CD8-positive, alpha-beta memory T cell (primary cell): Measurements from ENCODE around the gene PLOD1. TPM values are rescaled to one million over a fixed set of nuclear protein-coding genes. Genes with fewer than 3 reads are reported as not detected.

ENCODE experiments used
- CTCF ChIA-PET: fragments of 350-600 bp; sonication (Branson Sonifier 250); formaldehyde crosslinking; loops from one replicate; lab custom pipeline; 2021; ENCODE audit warnings: antibody characterized with exemption; lab: Charles Lee
- POLR2A ChIA-PET: fragments of 350-600 bp; sonication (Branson Sonifier 250); formaldehyde crosslinking; loops from one replicate; lab custom pipeline; 2021; ENCODE audit warnings: antibody characterized with exemption; lab: Charles Lee
- DNase-seq, 5 donors: peaks; one replicate each; pipeline versions ENCODE4 v3.0.0 to v3.0.0-alpha.2; 2020 to 2022; ENCODE audit warnings: mixed read lengths in 1 of 5
- H3K27ac ChIP-seq: one replicate; pipeline ENCODE4 v1.7.0; 2013; ENCODE audit warnings: low read depth, mild to moderate bottlenecking, low read length, moderate library complexity
- H3K27me3 ChIP-seq: 2 replicates; pipeline ENCODE4 v1.7.0; 2013; ENCODE audit warnings: low read length, mild to moderate bottlenecking; ENCODE audit not compliant: insufficient read depth, poor library complexity, severe bottlenecking
- H3K36me3 ChIP-seq: 2 replicates; pipeline ENCODE4 v1.7.0; 2013; ENCODE audit warnings: mild to moderate bottlenecking, low read length, moderate library complexity; ENCODE audit not compliant: insufficient read depth
- H3K4me1 ChIP-seq: 2 replicates; pipeline ENCODE4 v1.7.0; 2013; ENCODE audit warnings: mild to moderate bottlenecking, low read length, moderate library complexity; ENCODE audit not compliant: insufficient read depth
- H3K4me3 ChIP-seq: 2 replicates; pipeline ENCODE4 v1.7.0; 2013; ENCODE audit warnings: mild to moderate bottlenecking, low read length
- H3K9me3 ChIP-seq: 2 replicates; pipeline ENCODE4 v1.7.0; 2013; ENCODE audit warnings: mild to moderate bottlenecking, low read length
- H3K27ac Mint-ChIP-seq, 8 donors: one replicate each; pipeline ENCODE4 v1.8.0; 2020 to 2021; ENCODE audit warnings: mixed read lengths in 8 of 8, mild to moderate bottlenecking in 6 of 8, inconsistent platforms in 3 of 8, moderate library complexity in 3 of 8
- H3K27me3 Mint-ChIP-seq, 2 donors: one replicate each; pipeline ENCODE4 v1.8.0; 2020 to 2021; ENCODE audit warnings: mixed read lengths in 2 of 2, mild to moderate bottlenecking in 1 of 2, moderate library complexity in 1 of 2
- H3K36me3 Mint-ChIP-seq, 3 donors: one replicate each; pipeline ENCODE4 v1.8.0; 2020 to 2021; ENCODE audit warnings: mixed read lengths in 3 of 3, inconsistent platforms in 1 of 3, mild to moderate bottlenecking in 1 of 3
- H3K4me1 Mint-ChIP-seq, 3 donors: one replicate each; pipeline ENCODE4 v1.8.0; 2020 to 2021; ENCODE audit warnings: mixed read lengths in 3 of 3, inconsistent platforms in 1 of 3, mild to moderate bottlenecking in 1 of 3
- H3K4me3 Mint-ChIP-seq, 7 donors: one replicate each; pipeline ENCODE4 v1.8.0; 2020 to 2021; ENCODE audit warnings: mixed read lengths in 7 of 7, mild to moderate bottlenecking in 6 of 7, moderate library complexity in 4 of 7, inconsistent platforms in 2 of 7
- H3K9me3 Mint-ChIP-seq, 5 donors: one replicate each; pipeline ENCODE4 v1.8.0; 2020 to 2022; ENCODE audit warnings: mixed read lengths in 5 of 5, mild to moderate bottlenecking in 3 of 5, moderate library complexity in 2 of 5, inconsistent platforms in 1 of 5
- polyA plus RNA-seq: library from polyadenylated mRNA; unstranded; fragments of 300-500 nt; fragmentation: Illumina TruSeq; gene quantifications from one replicate; pipeline ENCODE4 v1.2.3, GENCODE V29; 2021
- total RNA-seq, 2 experiments: library from RNA; stranded (reverse); gene quantifications; one replicate each; pipeline ENCODE4 v1.2.3, GENCODE V29; 2021

The PLOD1 gene
- total and polyA plus RNA-seq, 3 experiments from 2014 or later: 9.4 to 31.0 (median 25.8) TPM

DNA sequence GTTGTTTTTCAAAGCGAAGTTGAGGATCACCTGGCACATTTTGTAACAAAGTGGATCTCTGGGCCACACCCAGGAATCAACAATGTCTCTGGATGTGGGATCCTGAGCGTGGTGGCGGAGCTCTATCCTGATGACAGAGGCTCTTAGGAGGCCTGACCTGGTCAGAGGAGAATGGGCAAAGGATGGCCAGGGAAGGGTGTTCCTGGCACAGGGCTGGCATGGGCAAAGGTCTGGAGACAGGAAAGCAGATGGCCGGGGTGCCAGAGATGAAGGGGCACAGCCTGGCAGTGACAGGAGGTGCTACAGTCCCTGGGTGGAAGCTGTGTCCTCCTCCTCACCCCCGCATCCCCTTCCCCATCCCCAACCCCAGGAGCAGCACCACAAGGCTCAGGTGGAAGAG lies 25.8 kb downstream of the PLOD1 start:
- Mint-ChIP-seq H3K36me3 (peaks cover 0 to 4% (median 2%) of the 10 kb centered on the region in 3 donors), H3K9me3 (no peaks in the 10 kb centered on the region), H3K4me3 (no peak overlapping the region), H3K27ac (no peak overlapping the region), H3K4me1 (no peaks in the 10 kb centered on the region), H3K27me3 (no peaks in the 10 kb centered on the region)
- no peak overlapping the region for H3K27ac ChIP-seq
- CTCF ChIA-PET: no interaction called here
- no peak for DNase-seq
- no peaks in the 10 kb centered on the region for H3K27me3 ChIP-seq
- POLR2A ChIA-PET: no interaction called here
- no peaks in the 10 kb centered on the region for H3K36me3 ChIP-seq
- no peaks in the 10 kb centered on the region for H3K4me1 ChIP-seq
- no peaks in the 10 kb centered on the region for H3K9me3 ChIP-seq
- no peak overlapping the region for H3K4me3 ChIP-seq

DNA sequence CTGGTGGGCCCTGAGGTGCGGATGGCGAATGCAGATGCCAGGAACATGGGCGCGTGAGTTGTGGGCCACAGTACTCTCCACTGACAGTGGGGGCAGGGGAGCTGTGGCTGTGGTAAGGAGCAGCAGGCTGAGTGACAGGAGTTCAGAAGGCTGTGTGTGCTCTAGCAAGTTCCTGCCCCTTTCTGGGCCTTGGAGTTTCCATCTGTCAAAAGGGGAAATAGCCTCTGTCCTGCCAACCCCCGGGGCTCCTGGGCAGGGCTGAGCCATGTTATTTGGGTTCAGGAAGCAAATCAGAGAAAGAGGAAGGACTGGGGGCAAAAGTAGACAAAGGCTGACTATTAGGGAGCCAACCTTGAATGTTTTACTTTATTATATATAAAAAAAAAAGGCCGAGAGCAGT lies 26.2 kb downstream of the PLOD1 start:
- no peak overlapping the region for H3K4me3 Mint-ChIP-seq
- POLR2A ChIA-PET: no interaction called here

DNA sequence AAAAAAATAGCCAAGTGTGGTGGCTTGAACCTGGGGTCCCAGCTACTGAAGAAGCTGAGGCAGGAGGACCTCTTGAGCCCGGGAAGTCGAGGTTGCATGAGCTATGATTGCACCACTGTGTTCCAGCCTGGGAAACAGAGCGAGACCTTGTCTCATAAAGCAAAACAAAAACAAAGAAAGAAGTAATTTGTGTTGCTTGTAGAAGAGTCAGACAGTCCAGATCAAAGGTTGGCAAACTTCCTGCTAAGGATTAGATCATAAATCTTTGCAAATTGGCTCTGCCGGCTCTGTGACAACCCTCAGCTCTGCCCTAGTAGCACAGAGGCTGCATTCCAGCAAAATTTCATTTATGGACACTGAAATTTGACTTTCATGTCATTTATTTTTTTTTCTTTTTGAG lies 26.7 kb downstream of the PLOD1 start:
- no peak overlapping the region for H3K4me3 Mint-ChIP-seq
- DNase-seq: no peak
- peaks cover 0 to 5% (median 2%) of the 10 kb centered on the region in 3 donors for H3K36me3 Mint-ChIP-seq
- H3K4me1 Mint-ChIP-seq: no peaks in the 10 kb centered on the region
- Histone ChIP-seq H3K27me3 (no peaks in the 10 kb centered on the region), H3K27ac (no peak overlapping the region), H3K9me3 (no peaks in the 10 kb centered on the region), H3K4me3 (no peak overlapping the region), H3K36me3 (no peaks in the 10 kb centered on the region), H3K4me1 (no peaks in the 10 kb centered on the region)
- no peak overlapping the region for H3K27ac Mint-ChIP-seq
- H3K9me3 Mint-ChIP-seq: no peaks in the 10 kb centered on the region
- CTCF ChIA-PET: interaction anchor here (1.0 kb wide), 1 partner anchor 17 kb away, joined by 3 read pairs; no protein-coding TSS in a partner anchor
- POLR2A ChIA-PET: no interaction called here
- H3K27me3 Mint-ChIP-seq: no peaks in the 10 kb centered on the region

More for the DNA sequence above, 26.2 kb downstream of the PLOD1 start:
- Mint-ChIP-seq H3K9me3 (no peaks in the 10 kb centered on the region), H3K27me3 (no peaks in the 10 kb centered on the region), H3K27ac (no peak overlapping the region), H3K4me1 (no peaks in the 10 kb centered on the region), H3K36me3 (peaks cover 0 to 4% (median 2%) of the 10 kb centered on the region in 3 donors)
- Histone ChIP-seq H3K4me1 (no peaks in the 10 kb centered on the region), H3K9me3 (no peaks in the 10 kb centered on the region), H3K27me3 (no peaks in the 10 kb centered on the region), H3K36me3 (no peaks in the 10 kb centered on the region), H3K27ac (no peak overlapping the region), H3K4me3 (no peak overlapping the region)
- DNase-seq: no peak
- CTCF ChIA-PET: no interaction called here

DNA sequence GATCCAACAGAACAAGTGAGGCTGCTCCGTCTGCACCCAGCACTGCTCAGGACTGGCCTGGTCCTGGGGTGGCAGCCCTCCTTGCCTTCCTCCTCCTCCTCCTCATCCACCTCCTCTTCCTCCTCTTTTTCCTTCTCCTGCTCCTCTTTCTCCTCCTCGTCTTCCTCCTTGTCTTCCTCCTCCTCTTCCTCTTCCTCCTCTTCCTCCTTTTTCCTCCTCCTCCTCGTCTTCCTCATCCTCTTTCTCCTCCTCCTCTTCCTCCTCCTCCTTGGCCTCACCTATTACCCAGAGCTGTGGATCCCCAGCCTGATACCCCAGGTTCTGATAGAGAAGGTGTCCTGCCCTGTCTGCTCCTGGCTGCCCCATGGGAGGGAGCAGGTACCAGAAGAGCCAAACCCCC lies 29.1 kb downstream of the PLOD1 start:
- Histone ChIP-seq H3K27me3 (no peaks in the 10 kb centered on the region), H3K9me3 (no peaks in the 10 kb centered on the region), H3K4me1 (no peaks in the 10 kb centered on the region), H3K27ac (no peak overlapping the region), H3K4me3 (no peak overlapping the region), H3K36me3 (no peaks in the 10 kb centered on the region)
- H3K27ac Mint-ChIP-seq: no peak overlapping the region
- POLR2A ChIA-PET: no interaction called here
- no peak overlapping the region for H3K4me3 Mint-ChIP-seq
- peaks cover 0 to 5% (median 2%) of the 10 kb centered on the region in 3 donors for H3K36me3 Mint-ChIP-seq
- no peak for DNase-seq
- H3K4me1 Mint-ChIP-seq: no peaks in the 10 kb centered on the region
- no peaks in the 10 kb centered on the region for H3K9me3 Mint-ChIP-seq
- CTCF ChIA-PET: no interaction called here
- no peaks in the 10 kb centered on the region for H3K27me3 Mint-ChIP-seq

DNA sequence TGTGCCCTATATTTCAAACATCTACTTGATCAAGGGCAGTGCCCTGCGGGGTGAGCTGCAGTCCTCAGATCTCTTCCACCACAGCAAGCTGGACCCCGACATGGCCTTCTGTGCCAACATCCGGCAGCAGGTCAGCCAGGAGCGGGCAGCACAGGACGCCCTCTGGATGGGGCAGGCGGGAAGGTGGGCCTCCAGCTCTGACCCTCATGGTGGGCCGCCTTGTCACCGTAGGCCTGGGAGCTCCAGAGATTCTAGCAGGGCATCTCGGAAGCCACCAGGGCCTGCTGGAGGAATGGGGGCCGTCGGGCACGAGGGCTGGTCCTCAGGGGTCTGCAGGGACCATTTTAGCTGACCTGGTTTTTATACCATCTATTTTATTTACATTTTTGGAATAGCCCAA lies 30.1 kb downstream of the PLOD1 start:
- ChIA-PET POLR2A (no interaction called here), CTCF (no interaction called here)
- H3K4me1 ChIP-seq: no peaks in the 10 kb centered on the region
- no peak overlapping the region for H3K4me3 Mint-ChIP-seq
- H3K4me3 ChIP-seq: no peak overlapping the region
- no peak for DNase-seq
- H3K27me3 ChIP-seq: no peaks in the 10 kb centered on the region
- H3K27ac Mint-ChIP-seq: no peak overlapping the region
- no peaks in the 10 kb centered on the region for H3K36me3 ChIP-seq
- H3K27ac ChIP-seq: no peak overlapping the region
- H3K4me1 Mint-ChIP-seq: no peaks in the 10 kb centered on the region
- H3K36me3 Mint-ChIP-seq: peaks cover 0 to 5% (median 2%) of the 10 kb centered on the region in 3 donors
- H3K27me3 Mint-ChIP-seq: no peaks in the 10 kb centered on the region
- H3K9me3 ChIP-seq: no peaks in the 10 kb centered on the region
- H3K9me3 Mint-ChIP-seq: no peaks in the 10 kb centered on the region

DNA sequence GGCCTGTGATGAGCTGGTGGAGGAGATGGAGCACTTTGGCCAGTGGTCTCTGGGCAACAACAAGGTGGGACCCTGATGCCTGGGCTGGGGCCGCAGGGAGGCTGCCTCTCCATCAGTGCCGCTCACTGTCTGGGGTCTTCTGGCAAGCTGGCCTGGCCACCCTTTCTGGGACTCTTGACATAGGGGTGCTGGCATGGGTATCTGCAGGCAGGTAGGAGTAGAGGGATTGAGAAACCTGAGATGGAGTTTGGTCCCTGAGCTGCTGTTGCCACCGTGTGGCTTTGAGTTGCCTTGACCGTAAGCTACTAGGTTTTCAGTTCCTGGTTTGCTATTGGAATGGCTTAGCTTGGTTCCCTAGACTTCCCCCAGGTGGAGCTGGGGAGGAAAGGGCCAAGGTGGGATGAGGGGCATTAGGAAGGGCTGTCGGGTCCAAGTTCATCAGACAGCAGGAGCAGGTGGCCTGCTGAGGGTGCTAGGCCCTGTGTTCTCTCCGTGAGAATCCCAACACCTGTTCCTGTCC lies 32.6 kb downstream of the PLOD1 start:
- Mint-ChIP-seq H3K27me3 (no peaks in the 10 kb centered on the region), H3K4me1 (no peaks in the 10 kb centered on the region), H3K27ac (no peak overlapping the region), H3K36me3 (peaks cover 0 to 3% (median 2%) of the 10 kb centered on the region in 3 donors), H3K9me3 (no peaks in the 10 kb centered on the region), H3K4me3 (no peak overlapping the region)
- H3K36me3 ChIP-seq: no peaks in the 10 kb centered on the region
- H3K4me1 ChIP-seq: no peaks in the 10 kb centered on the region
- no peak overlapping the region for H3K27ac ChIP-seq
- no peaks in the 10 kb centered on the region for H3K27me3 ChIP-seq
- no peaks in the 10 kb centered on the region for H3K9me3 ChIP-seq
- H3K4me3 ChIP-seq: no peak overlapping the region
- DNase-seq: no peak
- ChIA-PET POLR2A (no interaction called here), CTCF (interaction anchor here (1.5 kb wide), 1 partner anchor 128 kb away, joined by 10 read pairs; no protein-coding TSS in a partner anchor)

DNA sequence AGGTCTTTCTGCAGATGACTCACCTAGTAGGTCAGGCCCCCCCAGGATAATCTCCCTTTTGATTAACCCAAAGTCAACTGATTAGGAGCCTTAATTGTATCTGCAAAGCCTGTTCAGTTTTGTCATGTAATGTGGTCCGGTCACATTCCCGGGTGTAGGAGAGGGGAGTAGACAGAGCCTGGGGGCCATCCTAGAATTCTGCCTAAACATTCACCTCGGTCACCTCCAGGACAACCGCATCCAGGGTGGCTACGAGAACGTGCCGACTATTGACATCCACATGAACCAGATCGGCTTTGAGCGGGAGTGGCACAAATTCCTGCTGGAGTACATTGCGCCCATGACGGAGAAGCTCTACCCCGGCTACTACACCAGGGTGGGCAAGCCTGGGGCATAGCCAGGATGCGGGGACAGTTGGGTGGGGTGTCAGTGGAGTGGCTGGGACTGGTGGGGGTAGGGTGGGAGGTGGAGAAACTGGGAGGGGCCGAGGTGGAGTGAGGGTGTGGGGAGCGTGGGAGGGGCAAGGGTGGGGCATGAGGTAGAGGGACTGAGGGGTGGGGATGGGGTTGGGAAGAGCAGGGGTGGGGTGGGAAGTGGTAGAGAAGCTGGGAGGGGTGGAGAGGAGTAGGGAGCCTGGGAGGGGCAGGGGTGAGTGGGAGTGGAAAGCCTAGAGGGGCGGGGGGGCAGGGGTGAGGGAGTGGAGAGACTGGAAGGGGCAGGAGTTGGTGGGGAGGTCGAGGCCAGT lies 36.1 kb downstream of the PLOD1 start:
- Histone ChIP-seq H3K27ac (no peak overlapping the region), H3K4me1 (no peaks in the 10 kb centered on the region), H3K9me3 (no peaks in the 10 kb centered on the region), H3K4me3 (no peak overlapping the region), H3K27me3 (no peaks in the 10 kb centered on the region), H3K36me3 (no peaks in the 10 kb centered on the region)
- H3K4me1 Mint-ChIP-seq: peaks cover 0 to 2% (median 0%) of the 10 kb centered on the region in 3 donors
- H3K36me3 Mint-ChIP-seq: peaks cover 0 to 2% (median 1%) of the 10 kb centered on the region in 3 donors
- no peak overlapping the region for H3K27ac Mint-ChIP-seq
- H3K9me3 Mint-ChIP-seq: no peaks in the 10 kb centered on the region
- no peaks in the 10 kb centered on the region for H3K27me3 Mint-ChIP-seq
- POLR2A ChIA-PET: no interaction called here
- CTCF ChIA-PET: interaction anchor here (0.7 kb wide), 1 partner anchor 217 kb away, joined by 3 read pairs; no protein-coding TSS in a partner anchor
- H3K4me3 Mint-ChIP-seq: no peak overlapping the region
- no peak for DNase-seq

DNA sequence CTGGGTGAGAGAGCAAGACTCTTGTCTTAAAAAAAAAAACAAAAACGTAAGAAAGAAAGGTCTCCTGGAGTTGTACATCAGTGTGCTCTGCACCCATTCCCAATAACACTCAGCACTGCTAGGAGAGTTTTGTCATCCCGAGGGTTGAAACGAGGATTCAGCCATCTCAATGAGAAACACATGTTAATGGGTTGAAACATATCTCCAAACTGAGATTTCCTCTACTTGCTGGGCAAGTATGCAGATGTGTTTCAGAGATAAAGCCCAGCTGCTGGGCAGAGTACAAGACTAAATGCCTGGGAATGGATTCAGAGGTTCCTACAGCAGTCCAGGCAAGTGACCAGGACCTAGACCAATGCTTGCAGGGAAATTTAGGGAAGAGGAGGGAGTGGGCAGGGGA lies 43.1 kb downstream of the PLOD1 start:
- CTCF ChIA-PET: no interaction called here
- Histone ChIP-seq H3K4me1 (peaks cover 24% of the 10 kb centered on the region), H3K27me3 (no peaks in the 10 kb centered on the region), H3K36me3 (peaks cover 12% of the 10 kb centered on the region), H3K9me3 (no peaks in the 10 kb centered on the region), H3K27ac (no peak overlapping the region), H3K4me3 (no peak overlapping the region)
- Mint-ChIP-seq H3K36me3 (peaks cover 0 to 16% (median 5%) of the 10 kb centered on the region in 3 donors), H3K4me1 (peaks cover 23 to 32% (median 25%) of the 10 kb centered on the region in 3 donors), H3K9me3 (no peaks in the 10 kb centered on the region), H3K4me3 (peak overlapping the region in 2 of 7 donors; percentile 66 to 69), H3K27me3 (no peaks in the 10 kb centered on the region), H3K27ac (peak overlapping the region in 2 of 8 donors; percentile 50 to 81)
- DNase-seq: no peak
- POLR2A ChIA-PET: no interaction called here
